Osteocyte (in vitro differentiated cells): ENCODE data around the gene KRTAP29-1. TPM values are rescaled to one million over a fixed set of nuclear protein-coding genes. Genes with fewer than 3 reads are reported as not detected.
"Not testable (repeated sequence)": the region's sequence is repeated elsewhere in the genome, so short reads cannot be mapped to it uniquely, and the experiment has no call there.

Experiments used
- DNase-seq: peaks from one replicate; pipeline ENCODE4 v3.0.0; 2021; ENCODE audit warnings: mixed read lengths; ENCODE audit not compliant: unreplicated experiment; ENCODE audit errors: extremely low spot score
- H3K27ac Mint-ChIP-seq: one replicate; pipeline ENCODE4 v1.8.0; 2021; ENCODE audit warnings: mild to moderate bottlenecking, mixed read lengths; ENCODE audit not compliant: unreplicated experiment
- H3K27me3 Mint-ChIP-seq: one replicate; pipeline ENCODE4 v1.8.0; 2021; ENCODE audit warnings: mixed read lengths; ENCODE audit not compliant: unreplicated experiment
- H3K36me3 Mint-ChIP-seq: one replicate; pipeline ENCODE4 v1.8.0; 2021; ENCODE audit warnings: mixed read lengths; ENCODE audit not compliant: unreplicated experiment
- H3K4me1 Mint-ChIP-seq: one replicate; pipeline ENCODE4 v1.8.0; 2021; ENCODE audit warnings: mixed read lengths; ENCODE audit not compliant: unreplicated experiment
- H3K4me3 Mint-ChIP-seq: one replicate; pipeline ENCODE4 v1.8.0; 2021; ENCODE audit warnings: mild to moderate bottlenecking, moderate library complexity, mixed read lengths; ENCODE audit not compliant: unreplicated experiment
- H3K9me3 Mint-ChIP-seq: one replicate; pipeline ENCODE4 v1.8.0; 2021; ENCODE audit warnings: mixed read lengths; ENCODE audit not compliant: unreplicated experiment
- CTCF ChIP-seq: fragments of 200-600 bp; sonication (generic); IDR thresholded peaks from 2 replicates; pipeline ENCODE4 v1.5.0; 2021; ENCODE audit warnings: antibody characterized with exemption, mild to moderate bottlenecking, moderate library complexity
- total RNA-seq: library from RNA; stranded (reverse); gene quantifications from 2 replicates; pipeline ENCODE4 v1.2.1, GENCODE V29; 2021

Gene KRTAP29-1
- total RNA-seq, 1 donor from 2014 or later, result not detected

GRCh38 chr17:41258406-41258805 lies 44.2 kb downstream of the KRTAP29-1 start:
- Mint-ChIP-seq H3K4me1 (peaks cover 20% of the 10 kb centered on the region), H3K36me3 (no peaks in the 10 kb centered on the region), H3K27me3 (no peaks in the 10 kb centered on the region), H3K27ac (no peak overlapping the region), H3K4me3 (no peak overlapping the region), H3K9me3 (no peaks in the 10 kb centered on the region)
- DNase-seq, result no peak
- TF ChIP-seq CTCF, result no peak

DNA sequence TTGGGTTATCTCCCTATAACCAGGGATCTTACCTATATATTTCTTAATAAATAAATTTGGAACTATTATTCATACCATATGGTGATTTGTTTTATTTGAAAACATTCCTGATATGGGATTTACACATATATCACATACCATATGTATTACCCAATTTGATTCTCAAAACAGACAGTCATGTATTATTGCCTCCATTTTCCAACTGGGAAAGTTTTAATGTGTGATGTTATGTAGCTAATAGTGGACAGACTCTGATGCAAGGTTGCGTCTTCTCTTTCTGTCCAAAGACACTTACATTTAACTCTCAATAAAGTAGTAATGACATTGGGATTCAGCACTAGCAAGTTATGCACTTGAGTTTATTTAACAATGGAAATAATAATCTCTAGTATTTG lies 46.4 kb downstream of the KRTAP29-1 start:
- no peak for TF ChIP-seq CTCF
- Mint-ChIP-seq H3K9me3 (no peaks in the 10 kb centered on the region), H3K27ac (no peak overlapping the region), H3K4me3 (no peak overlapping the region), H3K4me1 (peaks cover 20% of the 10 kb centered on the region), H3K36me3 (no peaks in the 10 kb centered on the region), H3K27me3 (peaks cover 4% of the 10 kb centered on the region)
- DNase-seq, result no peak

DNA sequence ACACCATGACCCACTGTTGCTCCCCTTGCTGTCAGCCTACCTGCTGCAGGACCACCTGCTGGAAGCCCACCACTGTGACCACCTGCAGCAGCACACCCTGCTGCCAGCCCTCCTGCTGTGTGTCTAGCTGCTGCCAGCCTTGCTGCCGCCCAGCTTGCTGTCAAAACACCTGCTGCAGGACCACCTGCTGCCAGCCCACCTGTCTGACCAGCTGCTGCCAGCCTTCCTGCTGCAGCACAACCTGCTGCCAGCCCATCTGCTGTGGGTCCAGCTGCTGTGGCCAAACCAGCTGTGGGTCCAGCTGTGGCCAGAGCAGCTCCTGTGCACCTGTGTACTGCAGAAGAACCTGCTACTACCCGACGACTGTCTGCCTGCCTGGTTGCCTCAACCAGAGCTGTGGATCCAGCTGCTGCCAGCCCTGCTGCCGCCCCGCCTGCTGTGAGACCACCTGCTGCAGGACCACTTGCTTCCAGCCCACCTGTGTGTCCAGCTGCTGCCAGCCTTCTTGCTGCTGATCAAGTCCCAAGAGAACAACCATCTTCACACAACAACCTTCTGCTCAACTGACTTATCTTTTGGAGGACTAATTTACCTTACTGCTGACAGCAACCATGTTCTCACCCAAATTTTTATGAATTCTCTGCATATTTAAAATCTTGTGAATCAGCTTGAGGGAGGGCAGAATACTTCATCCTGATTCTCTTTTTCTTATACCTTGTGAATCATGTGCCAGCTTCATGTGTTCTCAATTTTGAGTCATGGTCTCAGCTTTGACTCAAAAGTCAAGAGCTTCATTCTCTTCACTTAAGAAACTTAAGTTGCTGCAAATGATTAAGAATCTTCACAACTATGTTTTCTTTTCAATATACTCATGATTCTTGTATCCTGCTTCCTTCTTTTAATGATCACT lies 47.0 kb downstream of the KRTAP29-1 start, which contains the start of gene KRTAP9-9:
Gene KRTAP9-9 (plus strand): TSS at position 4 of the 910 bp plus-strand sequence.
- DNase-seq, H3K27me3 Mint-ChIP-seq, H3K9me3 Mint-ChIP-seq: not testable (repeated sequence)

DNA sequence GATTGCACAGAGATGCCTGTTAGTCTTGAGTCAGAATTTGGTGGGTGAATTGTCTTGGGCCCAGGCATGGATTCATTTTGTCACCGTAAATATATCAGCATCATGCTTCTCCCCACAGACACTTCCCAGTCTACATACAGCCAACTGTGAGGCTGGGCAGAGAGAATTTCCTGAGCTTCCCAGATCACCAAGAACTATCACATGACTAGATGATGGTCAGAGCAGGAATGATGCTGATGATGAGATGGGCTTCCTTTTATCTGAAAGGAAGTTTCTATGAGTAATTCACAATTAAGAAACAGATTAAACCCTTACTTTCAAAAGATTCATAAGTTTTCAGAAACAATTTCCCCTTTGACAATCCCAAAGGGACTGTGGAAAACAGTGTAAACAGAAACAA lies 47.8 kb downstream of the KRTAP29-1 start:
- H3K27me3 Mint-ChIP-seq, result peaks cover 10% of the 10 kb centered on the region

More for the DNA sequence above, 47.0 kb downstream of the KRTAP29-1 start, which contains the start of gene KRTAP9-9:
- not testable (repeated sequence) for H3K4me3 Mint-ChIP-seq, H3K27ac Mint-ChIP-seq, H3K36me3 Mint-ChIP-seq
- H3K4me1 Mint-ChIP-seq, result peaks cover 20% of the 10 kb centered on the region

More for the DNA sequence above, 47.8 kb downstream of the KRTAP29-1 start:
- DNase-seq, result no peak
- Mint-ChIP-seq H3K36me3 (no peaks in the 10 kb centered on the region), H3K9me3 (no peaks in the 10 kb centered on the region), H3K27ac (no peak overlapping the region), H3K4me1 (peaks cover 20% of the 10 kb centered on the region), H3K4me3 (no peak overlapping the region)
- TF ChIP-seq CTCF, result no peak

Other genes with a start within 250 kb of the KRTAP29-1 start
- not detected in 2 replicates for gene KRTAP2-2, start 247.6 kb downstream of the KRTAP29-1 start, total RNA-seq
- gene KRTAP2-3, start 242.7 kb downstream of the KRTAP29-1 start, total RNA-seq, result not detected in 2 replicates
- not detected in 2 replicates for gene KRTAP2-4, start 237.0 kb downstream of the KRTAP29-1 start, total RNA-seq
- gene KRTAP4-7, start 218.7 kb downstream of the KRTAP29-1 start, total RNA-seq, result not detected in 2 replicates
- not detected in 2 replicates for gene KRTAP4-8, start 204.7 kb downstream of the KRTAP29-1 start, total RNA-seq
- not detected in 2 replicates for gene KRTAP4-16, start 200.6 kb downstream of the KRTAP29-1 start, total RNA-seq
- not detected in 2 replicates for gene KRTAP4-9, start 197.5 kb downstream of the KRTAP29-1 start, total RNA-seq
- not detected in 2 replicates for gene KRTAP4-11, start 184.5 kb downstream of the KRTAP29-1 start, total RNA-seq
- not detected in 2 replicates for gene KRTAP4-12, start 178.7 kb downstream of the KRTAP29-1 start, total RNA-seq
- gene KRTAP4-6, start 162.3 kb downstream of the KRTAP29-1 start, total RNA-seq, result not detected in 2 replicates
- gene KRTAP4-5, start 153.0 kb downstream of the KRTAP29-1 start, total RNA-seq, result not detected in 2 replicates
- not detected in 2 replicates for gene KRTAP4-4, start 142.1 kb downstream of the KRTAP29-1 start, total RNA-seq
- gene KRTAP4-3, start 134.6 kb downstream of the KRTAP29-1 start, total RNA-seq, result not detected in 2 replicates
- gene KRTAP4-2, start 124.6 kb downstream of the KRTAP29-1 start, total RNA-seq, result not detected in 2 replicates
- gene KRTAP4-1, start 117.9 kb downstream of the KRTAP29-1 start, total RNA-seq, result not detected in 2 replicates
- not detected in 2 replicates for gene KRTAP9-1, start 113.0 kb downstream of the KRTAP29-1 start, total RNA-seq
- gene KRTAP9-2, start 76.2 kb downstream of the KRTAP29-1 start, total RNA-seq, result not detected in 2 replicates
- not detected in 2 replicates for gene KRTAP9-3, start 70.4 kb downstream of the KRTAP29-1 start, total RNA-seq
- not detected in 2 replicates for gene KRTAP9-8, start 64.9 kb downstream of the KRTAP29-1 start, total RNA-seq
- not detected in 2 replicates for gene KRTAP9-4, start 53.2 kb downstream of the KRTAP29-1 start, total RNA-seq
- not detected in 2 replicates for gene KRTAP9-9, start 47.5 kb downstream of the KRTAP29-1 start, total RNA-seq
- gene KRTAP9-6, start 37.5 kb downstream of the KRTAP29-1 start, total RNA-seq, result not detected in 2 replicates
- not detected in 2 replicates for gene KRTAP9-7, start 27.2 kb downstream of the KRTAP29-1 start, total RNA-seq
- not detected in 2 replicates for gene KRTAP16-1, start 6.5 kb upstream of the KRTAP29-1 start, total RNA-seq
- not detected in 2 replicates for gene KRTAP17-1, start 12.9 kb upstream of the KRTAP29-1 start, total RNA-seq
- gene KRT33A, start 48.0 kb upstream of the KRTAP29-1 start, total RNA-seq, result not detected in 2 replicates
- gene KRT33B, start 67.0 kb upstream of the KRTAP29-1 start, total RNA-seq, result not detected in 2 replicates
- gene KRT34, start 79.5 kb upstream of the KRTAP29-1 start, total RNA-seq, result not detected in 2 replicates
- gene KRT31, start 94.8 kb upstream of the KRTAP29-1 start, total RNA-seq, result not detected in 2 replicates
- gene KRT37, start 121.7 kb upstream of the KRTAP29-1 start, total RNA-seq, result not detected in 2 replicates
- gene KRT38, start 138.1 kb upstream of the KRTAP29-1 start, total RNA-seq, result not detected in 2 replicates
- not detected in 2 replicates for gene KRT32, start 164.5 kb upstream of the KRTAP29-1 start, total RNA-seq
- not detected in 2 replicates for gene KRT35, start 178.3 kb upstream of the KRTAP29-1 start, total RNA-seq
- not detected in 2 replicates for gene KRT36, start 187.1 kb upstream of the KRTAP29-1 start, total RNA-seq
- gene KRT13, start 202.8 kb upstream of the KRTAP29-1 start, total RNA-seq, result not detected in 2 replicates
- not detected in 2 replicates for gene KRT15, start 216.0 kb upstream of the KRTAP29-1 start, total RNA-seq
- gene KRT19, start 225.5 kb upstream of the KRTAP29-1 start, total RNA-seq, result 0.65 and 1.5 TPM in 2 replicates